Spleen (tissue), 11 donors: ENCODE data around the gene ITPA. TPM values are rescaled to one million over a fixed set of nuclear protein-coding genes. Genes with fewer than 3 reads are reported as not detected.
A peak's percentile ranks its signal among the peaks of the same experiment; 100 is the strongest.

Experiments
- DNase-seq: peaks from one replicate; pipeline ENCODE4 v3.0.0-alpha.2; 2020
- H3K27ac ChIP-seq, 8 donors: fragments of 200-600 bp; sonication (generic) in 7 of 8; 1 replicate in 4 of 8; 2 replicates in 4 of 8; pipeline versions ENCODE4 v1.5.0 to v1.8.0; 2016 to 2021; ENCODE audit warnings: inconsistent platforms in 4 of 8, mild to moderate bottlenecking in 4 of 8, moderate library complexity in 1 of 8
- H3K27me3 ChIP-seq, 7 donors: fragments of 200-600 bp; sonication (generic) in 6 of 7; replicated peaks in 1 of 7; 1 replicate in 4 of 7; 2 replicates in 3 of 7; pipeline versions ENCODE4 v1.5.0 to v1.8.0; 2016 to 2021; ENCODE audit warnings: inconsistent platforms in 3 of 7, mild to moderate bottlenecking in 1 of 7
- H3K36me3 ChIP-seq, 6 donors: fragments of 200-600 bp; sonication (generic) in 5 of 6; 1 replicate in 4 of 6; 2 replicates in 2 of 6; pipeline versions ENCODE4 v1.5.0 to v1.8.0; 2016 to 2021; ENCODE audit warnings: inconsistent platforms in 2 of 6
- H3K4me1 ChIP-seq, 6 donors: fragments of 200-600 bp; sonication (generic) in 5 of 6; 1 replicate in 3 of 6; 2 replicates in 3 of 6; pipeline versions ENCODE4 v1.5.0 to v1.8.0; 2016 to 2021; ENCODE audit warnings: inconsistent platforms in 3 of 6
- H3K4me3 ChIP-seq, 8 donors: fragments of 200-600 bp; sonication (generic) in 7 of 8; 1 replicate in 4 of 8; 2 replicates in 4 of 8; pipeline versions ENCODE4 v1.5.0 to v1.8.0; 2016 to 2021; ENCODE audit warnings: inconsistent platforms in 4 of 8, mild to moderate bottlenecking in 4 of 8, moderate library complexity in 2 of 8
- H3K9me3 ChIP-seq, 8 donors: fragments of 200-600 bp; sonication (generic) in 7 of 8; 1 replicate in 4 of 8; 2 replicates in 4 of 8; pipeline versions ENCODE4 v1.5.0 to v1.8.0; 2016 to 2021; ENCODE audit warnings: inconsistent platforms in 4 of 8
- POLR2A ChIP-seq, 3 donors: fragments of 450-650 bp; IDR thresholded peaks; one replicate each; pipeline ENCODE4 v1.5.1; 2017; ENCODE audit warnings: antibody characterized with exemption in 3 of 3, mild to moderate bottlenecking in 1 of 3
- POLR2AphosphoS5 ChIP-seq, 3 donors: sonication (generic); formaldehyde crosslinking; IDR thresholded peaks; one replicate each; pipeline ENCODE4 v1.5.1; 2017; ENCODE audit warnings: antibody characterized with exemption in 3 of 3
- WGBS, 5 donors: extraction: QIAGEN DNeasy Blood & Tissue Kit in 3 of 5; methylation state at CpG; one replicate each; pipeline versions ENCODE4 v1.1.5 to v1.1.7; 2013 to 2018; 5-methylcytosine and 5-hydroxymethylcytosine counted together
- intact Hi-C: fragments of 100-400 bp; cut with DNase I; formaldehyde crosslinking; loops from one replicate; pipeline ENCODE4 v1.15.0; 2023; ENCODE audit warnings: low total_unique reads
- polyA plus RNA-seq, 3 donors: library from polyadenylated mRNA; stranded (reverse); fragments of 200-250 nt; gene quantifications; one replicate each; pipeline ENCODE4 v1.2.1, GENCODE V29; 2013
- total RNA-seq, 7 donors: library from RNA; depleted of rRNA in 3 of 7; stranded (reverse); fragments of >200 nt in 3 of 7; fragmentation: NEBNext Ultra II Directional in 4 of 7; extraction: Animal tissue kit (Norgen Biotek cat#: 25700) in 4 of 7; gene quantifications; one replicate each; pipeline versions ENCODE4 v1.1.0 to v1.2.1, GENCODE V29; 2016 to 2021
- TF ChIP-seq, protein P1 (sequence below), 11 experiments: fragments of 200-600 bp in 7 of 11; fragments of 450-650 bp in 4 of 11; sonication (generic) in 4 of 11; IDR thresholded peaks in 8 of 11; conservative IDR thresholded peaks in 3 of 11; 1 replicate in 7 of 11; 2 replicates in 4 of 11; pipeline versions ENCODE4 v1.4.0 to v1.8.0; 2016 to 2021; ENCODE audit warnings: antibody characterized with exemption in 11 of 11, inconsistent platforms in 4 of 11, mild to moderate bottlenecking in 1 of 11
- donor health status: healthy with polysubstance abuse.
- donor health status: DM: no; HTN: no; CAD: no; lungs with moderate emphysema.
- donor health status: DM: no; HTN: no; CAD: no.
- donor health status: Bipolar disorder and iron deficiency.
- donor health status: healthy.
- donor health status: DM: no; HTN: no; CAD: no.
- donor health status: DM: yes; HTN: yes; CAD: no.

Gene ITPA
- total and polyA plus RNA-seq, 10 donors, result 26.1 to 173 (median 43.9) TPM

DNA sequence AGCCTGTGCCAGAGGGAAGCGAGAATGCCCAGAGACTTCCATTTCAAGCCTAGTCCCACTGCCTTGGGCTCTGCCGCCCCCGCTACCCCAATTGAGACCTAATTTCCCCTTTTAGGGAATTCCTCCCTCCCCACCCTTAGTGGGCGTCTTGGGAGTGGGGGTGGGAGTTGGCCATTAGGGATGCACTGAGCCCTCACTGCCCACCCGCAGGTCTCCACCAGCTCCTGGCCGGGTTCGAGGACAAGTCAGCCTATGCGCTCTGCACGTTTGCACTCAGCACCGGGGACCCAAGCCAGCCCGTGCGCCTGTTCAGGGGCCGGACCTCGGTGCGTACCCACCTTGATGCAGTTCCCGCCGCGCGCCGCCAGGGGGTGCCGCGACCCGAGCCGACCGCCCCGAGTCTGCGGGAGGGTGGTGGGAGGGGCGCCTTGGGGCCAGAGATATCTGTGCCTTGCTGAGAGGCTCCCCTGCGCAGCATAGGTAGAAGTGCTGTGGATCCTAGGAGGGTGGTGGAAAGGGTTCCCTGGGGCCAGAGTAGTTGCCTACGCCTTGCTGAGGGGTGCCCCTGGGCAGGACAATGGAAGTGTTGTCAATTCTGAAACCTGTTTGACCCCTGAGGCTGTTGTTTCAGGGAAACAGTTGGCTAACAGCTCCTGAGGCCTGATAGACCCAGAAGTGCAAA lies 9.2 kb downstream of the ITPA start:
- peak; percentile 93 for DNase-seq
- Histone ChIP-seq H3K27me3 (no peaks in the 10 kb centered on the region), H3K4me3 (peak overlapping the region in 1 of 8 donors; percentile 31), H3K9me3 (no peaks in the 10 kb centered on the region), H3K36me3 (peaks cover 0 to 87% (median 61%) of the 10 kb centered on the region in 6 donors), H3K4me1 (peaks cover 10 to 29% (median 20%) of the 10 kb centered on the region in 6 donors), H3K27ac (no peak overlapping the region)
- 24 to 66% (median 25%) methylated on average over 9 to 30 of the region's 30 CpGs for WGBS, 5 donors
- TF ChIP-seq POLR2AphosphoS5 (IDR thresholded peaks at IDR 0.05) (peak; percentile 52 to 79 (median 63)), POLR2A (IDR thresholded peaks at IDR 0.05) (no peak)
- TF ChIP-seq, protein P1, sequence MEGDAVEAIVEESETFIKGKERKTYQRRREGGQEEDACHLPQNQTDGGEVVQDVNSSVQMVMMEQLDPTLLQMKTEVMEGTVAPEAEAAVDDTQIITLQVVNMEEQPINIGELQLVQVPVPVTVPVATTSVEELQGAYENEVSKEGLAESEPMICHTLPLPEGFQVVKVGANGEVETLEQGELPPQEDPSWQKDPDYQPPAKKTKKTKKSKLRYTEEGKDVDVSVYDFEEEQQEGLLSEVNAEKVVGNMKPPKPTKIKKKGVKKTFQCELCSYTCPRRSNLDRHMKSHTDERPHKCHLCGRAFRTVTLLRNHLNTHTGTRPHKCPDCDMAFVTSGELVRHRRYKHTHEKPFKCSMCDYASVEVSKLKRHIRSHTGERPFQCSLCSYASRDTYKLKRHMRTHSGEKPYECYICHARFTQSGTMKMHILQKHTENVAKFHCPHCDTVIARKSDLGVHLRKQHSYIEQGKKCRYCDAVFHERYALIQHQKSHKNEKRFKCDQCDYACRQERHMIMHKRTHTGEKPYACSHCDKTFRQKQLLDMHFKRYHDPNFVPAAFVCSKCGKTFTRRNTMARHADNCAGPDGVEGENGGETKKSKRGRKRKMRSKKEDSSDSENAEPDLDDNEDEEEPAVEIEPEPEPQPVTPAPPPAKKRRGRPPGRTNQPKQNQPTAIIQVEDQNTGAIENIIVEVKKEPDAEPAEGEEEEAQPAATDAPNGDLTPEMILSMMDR (IDR thresholded peaks at IDR 0.05 in 8 of 11, conservative IDR thresholded peaks at IDR 0.05 in 3 of 11), result peak; percentile 68 to 98 (median 90)
- intact Hi-C loops, result loop anchor here (10.0 kb wide), 1 partner anchor 96 kb away; no protein-coding TSS in a partner anchor

DNA sequence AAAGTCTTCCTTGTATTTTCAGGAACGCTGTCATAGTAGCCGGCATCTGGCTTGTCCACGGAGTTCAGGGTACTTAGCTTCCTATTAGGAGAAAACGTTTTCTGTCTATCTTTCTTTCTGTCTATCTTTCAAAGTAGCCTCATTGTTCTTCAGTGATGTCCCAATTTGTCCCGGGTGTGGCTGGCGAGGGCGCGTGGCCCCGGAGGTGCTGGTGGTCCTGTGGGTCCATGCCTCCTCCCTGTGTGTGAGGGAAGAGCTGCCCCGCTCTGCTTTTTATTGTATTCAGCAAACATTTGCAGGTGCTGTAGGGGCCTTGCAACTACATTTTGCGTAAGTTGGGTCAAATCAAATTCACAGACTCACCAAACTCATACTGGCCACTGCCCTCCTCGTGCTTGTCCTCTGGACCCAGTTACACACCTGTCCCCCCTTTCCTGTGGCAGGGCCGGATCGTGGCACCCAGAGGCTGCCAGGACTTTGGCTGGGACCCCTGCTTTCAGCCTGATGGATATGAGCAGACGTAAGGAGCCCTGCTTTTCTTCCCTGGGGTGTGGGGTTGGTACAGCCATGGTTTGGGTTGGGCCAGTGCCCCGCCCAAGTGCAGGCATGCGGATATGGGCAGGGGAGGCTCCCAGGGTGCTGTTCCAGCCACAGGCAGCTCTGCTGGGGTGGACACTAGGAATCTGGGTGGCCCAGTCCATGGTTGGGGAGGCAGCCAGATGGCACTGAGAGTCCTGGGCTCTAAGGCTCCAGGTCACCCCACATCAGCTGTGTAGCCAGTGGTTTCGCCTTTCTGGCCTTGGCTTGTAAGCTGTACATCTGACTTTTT lies 12.3 kb downstream of the ITPA start:
- DNase-seq, result no peak
- Histone ChIP-seq H3K4me3 (no peak overlapping the region), H3K27ac (no peak overlapping the region), H3K36me3 (peaks cover 0 to 78% (median 51%) of the 10 kb centered on the region in 6 donors), H3K4me1 (peaks cover 10 to 32% (median 24%) of the 10 kb centered on the region in 6 donors), H3K9me3 (no peaks in the 10 kb centered on the region), H3K27me3 (no peaks in the 10 kb centered on the region)
- TF ChIP-seq, protein P1 (IDR thresholded peaks at IDR 0.05 in 8 of 11, conservative IDR thresholded peaks at IDR 0.05 in 3 of 11), result no peak
- no peak for TF ChIP-seq POLR2A (IDR thresholded peaks at IDR 0.05)
- TF ChIP-seq POLR2AphosphoS5 (IDR thresholded peaks at IDR 0.05), result no peak
- WGBS, 5 donors, result 89 to 93% (median 92%) methylated on average over 16 to 18 of the region's 18 CpGs
- intact Hi-C loops, result no loop called here

DNA sequence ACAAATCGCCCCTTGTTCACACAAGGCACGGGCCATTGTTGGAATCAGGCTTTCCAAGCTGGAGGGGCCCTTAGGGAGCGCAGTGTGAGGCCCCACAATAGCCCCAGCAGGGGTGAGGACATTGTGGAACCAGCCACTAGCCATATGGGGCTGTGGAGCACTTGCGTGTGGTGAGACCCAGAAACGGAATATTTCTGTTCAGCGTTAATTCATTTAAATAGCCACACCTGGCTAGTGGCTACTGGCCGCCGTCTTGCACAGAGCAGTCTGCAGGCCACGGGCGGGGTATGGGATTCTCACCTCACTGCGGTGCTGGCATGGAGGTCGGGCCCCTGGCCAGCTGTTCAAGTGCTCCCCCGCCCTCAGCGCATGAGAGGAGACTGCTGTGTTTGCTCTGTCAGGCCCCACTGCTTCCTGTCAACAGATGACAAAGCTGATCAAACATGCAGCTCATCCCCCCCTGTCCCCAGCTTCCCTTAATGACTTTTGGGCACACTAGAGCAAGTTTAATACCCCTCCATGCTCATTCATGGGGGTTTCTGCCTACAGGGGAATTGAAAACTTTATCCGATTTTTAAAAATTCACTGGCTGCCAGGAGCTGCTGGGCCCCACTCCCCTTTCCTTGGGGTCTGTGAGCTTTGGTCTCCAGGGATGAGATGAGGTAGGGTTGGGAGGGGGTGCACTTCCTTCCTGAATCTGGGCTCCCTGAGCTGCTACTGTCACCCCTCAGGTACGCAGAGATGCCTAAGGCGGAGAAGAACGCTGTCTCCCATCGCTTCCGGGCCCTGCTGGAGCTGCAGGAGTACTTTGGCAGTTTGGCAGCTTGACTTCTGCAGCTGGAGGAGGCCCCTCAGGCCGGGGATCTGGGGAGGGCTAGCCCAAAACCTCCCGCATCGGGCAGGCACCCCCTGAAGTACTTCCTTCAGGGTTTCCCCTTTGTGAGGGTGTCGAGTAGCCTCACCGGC lies 13.6 kb downstream of the ITPA start:
- WGBS, 5 donors, result 38 to 57% (median 43%) methylated on average over 21 to 25 of the region's 25 CpGs
- intact Hi-C loops, result no loop called here
- H3K27ac ChIP-seq, result peak overlapping the region in 4 of 8 donors; percentile 36 to 52 (median 48)
- H3K4me1 ChIP-seq, result peaks cover 10 to 32% (median 24%) of the 10 kb centered on the region in 6 donors
- H3K9me3 ChIP-seq, result no peaks in the 10 kb centered on the region
- DNase-seq, result peak; percentile 88
- TF ChIP-seq POLR2A (IDR thresholded peaks at IDR 0.05), result no peak
- TF ChIP-seq, protein P1 (IDR thresholded peaks at IDR 0.05 in 8 of 11, conservative IDR thresholded peaks at IDR 0.05 in 3 of 11), result no peak
- no peak for TF ChIP-seq POLR2AphosphoS5 (IDR thresholded peaks at IDR 0.05)
- peak overlapping the region in 1 of 8 donors; percentile 32 for H3K4me3 ChIP-seq
- no peaks in the 10 kb centered on the region for H3K27me3 ChIP-seq
- peaks cover 0 to 75% (median 50%) of the 10 kb centered on the region in 6 donors for H3K36me3 ChIP-seq
